SK-N-SH (cell line): ENCODE data around the gene AUTS2. TPM values are rescaled to one million over a fixed set of nuclear protein-coding genes. Genes with fewer than 3 reads are reported as not detected.

Experiments
- CTCF ChIA-PET: fragments of 300-600, 350-600 bp; formaldehyde crosslinking; extraction: SDS; loops from one replicate; lab custom pipeline; 2021; lab: Yijun Ruan, JAX
- POLR2A ChIA-PET: fragments of 350-600 bp; sonication (Branson Sonifier 250); formaldehyde crosslinking; extraction: SDS; loops from one replicate; lab custom pipeline; 2020; ENCODE audit warnings: antibody characterized with exemption, inconsistent platforms; lab: Yijun Ruan, JAX
- DNase-seq: peaks from one replicate; pipeline ENCODE4 v3.0.0; 2012
- H2AFZ ChIP-seq: fragments of 200-600 bp; sonication (generic); 2 replicates; pipeline ENCODE4 v1.8.1; 2016; ENCODE audit warnings: antibody characterized with exemption, mild to moderate bottlenecking, low read depth
- H3F3A ChIP-seq: fragments of 200-600 bp; sonication (generic); replicated peaks from 2 replicates; pipeline ENCODE3; 2016; ENCODE audit warnings: antibody characterized with exemption, mild to moderate bottlenecking; ENCODE audit not compliant: insufficient read depth
- H3K27ac ChIP-seq, 2 experiments: fragments of 200-500 bp in 1 of 2; fragments of 200-600 bp in 1 of 2; sonication (Bioruptor generic) in 1 of 2; sonication (generic), shearing (Covaris generic) in 1 of 2; 2 replicates each; pipeline versions ENCODE4 v1.5.1 to v1.6.1; 2014 to 2016; ENCODE audit warnings: low read depth in 2 of 2, inconsistent platforms in 1 of 2, low read length in 1 of 2, mild to moderate bottlenecking in 1 of 2, mixed read lengths in 1 of 2
- H3K27me3 ChIP-seq: fragments of 200-600 bp; sonication (generic), shearing (Covaris generic); 2 replicates; pipeline ENCODE4 v1.6.1; 2016; ENCODE audit warnings: mixed run types; ENCODE audit not compliant: insufficient read depth
- H3K36me3 ChIP-seq, 2 experiments: fragments of 200-500 bp in 1 of 2; fragments of 200-600 bp in 1 of 2; sonication (Bioruptor generic) in 1 of 2; sonication (generic) in 1 of 2; replicated peaks in 1 of 2; 2 replicates each; pipeline versions ENCODE3 to v1.5.1; 2014 to 2016; ENCODE audit warnings: low read length in 1 of 2, mild to moderate bottlenecking in 1 of 2; ENCODE audit not compliant: insufficient read depth in 2 of 2, control insufficient read depth in 1 of 2
- H3K4me1 ChIP-seq, 2 experiments: fragments of 200-500 bp in 1 of 2; fragments of 200-600 bp in 1 of 2; sonication (Bioruptor generic) in 1 of 2; sonication (generic), shearing (Covaris generic) in 1 of 2; 2 replicates each; pipeline versions ENCODE4 v1.5.1 to v1.6.1; 2014 to 2016; ENCODE audit warnings: low read depth in 1 of 2, low read length in 1 of 2, mixed run types in 1 of 2; ENCODE audit not compliant: insufficient read depth in 2 of 2, control insufficient read depth in 1 of 2
- H3K4me2 ChIP-seq: fragments of 200-600 bp; sonication (generic), shearing (Covaris generic); 2 replicates; pipeline ENCODE4 v1.6.1; 2017; ENCODE audit warnings: mixed run types
- H3K4me3 ChIP-seq, 2 experiments: fragments of 200-500 bp in 1 of 2; fragments of 200-600 bp in 1 of 2; sonication (Bioruptor generic) in 1 of 2; sonication (generic), shearing (Covaris generic) in 1 of 2; 2 replicates each; pipeline versions ENCODE4 v1.5.1 to v1.8.1; 2014 to 2016; ENCODE audit warnings: low read depth in 2 of 2, inconsistent platforms in 1 of 2, low read length in 1 of 2, mild to moderate bottlenecking in 1 of 2, mixed read lengths in 1 of 2, moderate library complexity in 1 of 2
- H3K79me2 ChIP-seq: fragments of 200-600 bp; sonication (generic); 2 replicates; pipeline ENCODE4 v1.8.1; 2017; ENCODE audit warnings: mild to moderate bottlenecking; ENCODE audit not compliant: insufficient read depth
- H3K9ac ChIP-seq: fragments of 200-600 bp; sonication (generic); 2 replicates; pipeline ENCODE4 v1.6.1; 2017; ENCODE audit warnings: mixed run types
- H3K9me2 ChIP-seq: fragments of 200-600 bp; sonication (generic); 2 replicates; pipeline ENCODE4 v1.6.1; 2017; ENCODE audit warnings: mixed run types
- H3K9me3 ChIP-seq: fragments of 200-600 bp; sonication (generic); 2 replicates; pipeline ENCODE4 v1.6.1; 2017; ENCODE audit warnings: mixed run types, mild to moderate bottlenecking, moderate library complexity
- H4K20me1 ChIP-seq: fragments of 200-600 bp; sonication (generic); 2 replicates; pipeline ENCODE4 v1.6.1; 2017; ENCODE audit warnings: mild to moderate bottlenecking, mixed run types; ENCODE audit not compliant: insufficient read depth
- CHD2 ChIP-seq: fragments of 150-350 bp; IDR thresholded peaks from 2 replicates; pipeline ENCODE4 v1.6.1; 2018; ENCODE audit warnings: low read length; ENCODE audit not compliant: partially characterized antibody
- CTCF ChIP-seq: fragments of 200-600 bp; sonication (generic); IDR thresholded peaks from 2 replicates; pipeline ENCODE4 v1.6.1; 2017; ENCODE audit warnings: antibody characterized with exemption, mild to moderate bottlenecking, moderate library complexity
- ELF1 ChIP-seq: IDR thresholded peaks from 2 replicates; pipeline ENCODE4 v1.4.0; 2012
- EP300 ChIP-seq, 2 experiments: IDR thresholded peaks; 2 replicates each; pipeline versions ENCODE4 v1.4.0 to v1.6.1; 2012; ENCODE audit warnings: borderline replicate concordance in 1 of 2, low read depth in 1 of 2, low read length in 1 of 2
- EZH2phosphoT487 ChIP-seq: fragments of 200-600 bp; sonication (generic); IDR thresholded peaks from 2 replicates; pipeline ENCODE4 v1.6.1; 2017; ENCODE audit warnings: low read depth, mixed run types, mild to moderate bottlenecking, antibody characterized with exemption, moderate library complexity, borderline replicate concordance
- FOXJ3 ChIP-seq: sonication (generic); formaldehyde crosslinking; IDR thresholded peaks from 2 replicates; pipeline ENCODE4 v1.5.1; 2020; ENCODE audit warnings: mild to moderate bottlenecking, missing genetic modification reagents
- GABPA ChIP-seq: IDR thresholded peaks from 2 replicates; pipeline ENCODE4 v1.4.0; 2012; ENCODE audit warnings: low read depth, mild to moderate bottlenecking
- GATA2 ChIP-seq: sonication (generic); formaldehyde crosslinking; IDR thresholded peaks from 2 replicates; pipeline ENCODE4 v1.5.0; 2020; ENCODE audit warnings: mild to moderate bottlenecking, missing genetic modification reagents
- IRF3 ChIP-seq: fragments of 150-350 bp; IDR thresholded peaks from 2 replicates; pipeline ENCODE4 v1.6.1; 2016; ENCODE audit warnings: mild to moderate bottlenecking, low read depth, low read length
- MEF2A ChIP-seq: IDR thresholded peaks from 2 replicates; pipeline ENCODE4 v1.4.0; 2012; ENCODE audit warnings: low read depth, borderline replicate concordance
- NFIC ChIP-seq: IDR thresholded peaks from 2 replicates; pipeline ENCODE4 v1.4.0; 2012; ENCODE audit warnings: borderline replicate concordance
- POLR2AphosphoS5 ChIP-seq: IDR thresholded peaks from 2 replicates; pipeline ENCODE4 v1.6.1; 2012; ENCODE audit warnings: low read depth, low read length
- RCOR1 ChIP-seq: fragments of 150-350 bp; IDR thresholded peaks from 2 replicates; pipeline ENCODE4 v1.6.1; 2017; ENCODE audit warnings: antibody characterized with exemption, low read length
- RFX5 ChIP-seq: IDR thresholded peaks from 2 replicates; pipeline ENCODE4 v1.6.1; 2012; ENCODE audit warnings: mild to moderate bottlenecking, improper control_type of control experiment, low read length
- RXRA ChIP-seq: IDR thresholded peaks from 2 replicates; pipeline ENCODE4 v1.4.0; 2012; ENCODE audit warnings: low read depth, mild to moderate bottlenecking, borderline replicate concordance
- SIN3A ChIP-seq: IDR thresholded peaks from 2 replicates; pipeline ENCODE4 v1.6.1; 2012; ENCODE audit warnings: low read depth, mild to moderate bottlenecking, low read length, moderate library complexity, borderline replicate concordance
- SMC3 ChIP-seq: IDR thresholded peaks from 2 replicates; pipeline ENCODE4 v1.6.1; 2012; ENCODE audit warnings: low read depth, low read length, improper control_type of control experiment
- TAF1 ChIP-seq: IDR thresholded peaks from 2 replicates; pipeline ENCODE4 v1.6.1; 2012; ENCODE audit warnings: low read depth, mild to moderate bottlenecking, low read length, moderate library complexity, borderline replicate concordance
- TEAD4 ChIP-seq: IDR thresholded peaks from 2 replicates; pipeline ENCODE4 v1.4.0; 2012; ENCODE audit warnings: mild to moderate bottlenecking, borderline replicate concordance; ENCODE audit not compliant: insufficient read depth
- USF1 ChIP-seq: IDR thresholded peaks from 2 replicates; pipeline ENCODE4 v1.4.0; 2012; ENCODE audit warnings: low read depth, borderline replicate concordance
- ZBTB33 ChIP-seq: IDR thresholded peaks from 2 replicates; pipeline ENCODE4 v1.4.0; 2012; ENCODE audit warnings: low read depth, borderline replicate concordance
- WGBS: methylation state at CpG from one replicate; pipeline ENCODE4 v1.1.6; 2017; ENCODE audit warnings: low lambda C conversion rate; 5-methylcytosine and 5-hydroxymethylcytosine counted together
- polyA plus RNA-seq, 3 experiments: library from polyadenylated mRNA; depleted of rRNA; stranded (reverse); fragments of >200 nt; gene quantifications; 2 replicates each; pipeline ENCODE4 v1.2.3, GENCODE V29; 2012

AUTS2 gene
- polyA plus RNA-seq, 1 of the 3 experiments (the other 2 are of a cell fraction), result 15.6 TPM

GRCh38 chr7:69799990-69800389 lies 201.7 kb downstream of the AUTS2 start:
- 47% methylated on average over 2 of the region's 2 CpGs for WGBS
- POLR2A ChIA-PET, result no interaction called here
- H3K79me2 ChIP-seq, result peaks cover 6% of the 10 kb centered on the region
- no peak overlapping the region for H3K4me3 ChIP-seq
- no peaks in the 10 kb centered on the region for H3K36me3 ChIP-seq
- peak overlapping the region; percentile 5; the same call in 1 of the 2 replicates for H3K4me2 ChIP-seq
- CTCF ChIA-PET, result interaction anchor here (1.0 to 2.1 kb wide), 8 partner anchors 9 to 361 kb away, joined by 3 to 7 read pairs (median 4); no protein-coding TSS in a partner anchor
- TF ChIP-seq GATA2 (CRISPR knock-in tag), result no peak; the same call in 1 of the 2 replicates
- no peak for TF ChIP-seq POLR2AphosphoS5
- TF ChIP-seq USF1, result no peak
- no peak for TF ChIP-seq TAF1
- no peak for TF ChIP-seq SMC3
- TF ChIP-seq EP300 (IDR thresholded peaks at IDR 0.05; ENCODE audit: borderline replicate concordance in 1 of 2, low read depth in 1 of 2, low read length in 1 of 2), result no peak
- TF ChIP-seq IRF3, result no peak
- TF ChIP-seq FOXJ3 (CRISPR knock-in tag), result no peak
- no peak for TF ChIP-seq RCOR1
- TF ChIP-seq EZH2phosphoT487, result no peak
- TF ChIP-seq ELF1, result no peak
- TF ChIP-seq TEAD4, result no peak
- TF ChIP-seq GABPA, result no peak
- TF ChIP-seq CHD2, result no peak
- TF ChIP-seq RFX5, result no peak
- no peak for TF ChIP-seq SIN3A
- DNase-seq, result no peak
- no peak overlapping the region for H2AFZ ChIP-seq
- peaks cover 15% of the 10 kb centered on the region for H4K20me1 ChIP-seq
- no peak overlapping the region for H3K9ac ChIP-seq
- H3K27me3 ChIP-seq, result no peaks in the 10 kb centered on the region
- H3K9me3 ChIP-seq, result no peaks in the 10 kb centered on the region
- H3K9me2 ChIP-seq, result no peaks in the 10 kb centered on the region
- H3K4me1 ChIP-seq, result peaks cover 18 to 28% of the 10 kb centered on the region in 2 experiments; a peak in 3 of 4 replicates
- H3K27ac ChIP-seq, result no peak overlapping the region
- H3F3A ChIP-seq, result peaks cover 5% of the 10 kb centered on the region

GRCh38 chr7:69800495-69800894 lies 202.2 kb downstream of the AUTS2 start:
- H3K36me3 ChIP-seq, result no peaks in the 10 kb centered on the region
- no peak overlapping the region for H3K9ac ChIP-seq
- ChIA-PET CTCF (interaction anchor here (1.2 to 1.8 kb wide), 4 partner anchors 11 to 240 kb away, joined by 3 to 7 read pairs (median 6); no protein-coding TSS in a partner anchor), POLR2A (no interaction called here)
- H3K4me3 ChIP-seq, result no peak overlapping the region
- peaks cover 1% of the 10 kb centered on the region; the same call in 1 of the 2 replicates for H3K79me2 ChIP-seq
- no peaks in the 10 kb centered on the region for H3K27me3 ChIP-seq
- H3K4me2 ChIP-seq, result peak overlapping the region; percentile 5; the same call in 1 of the 2 replicates
- H3F3A ChIP-seq, result peaks cover 5% of the 10 kb centered on the region
- no peaks in the 10 kb centered on the region for H3K9me3 ChIP-seq
- H4K20me1 ChIP-seq, result peaks cover 15% of the 10 kb centered on the region
- H2AFZ ChIP-seq, result no peak overlapping the region
- peaks cover 21 to 28% of the 10 kb centered on the region in 2 experiments; a peak in 3 of 4 replicates for H3K4me1 ChIP-seq
- DNase-seq, result peak; percentile 45
- no peak overlapping the region for H3K27ac ChIP-seq
- no peaks in the 10 kb centered on the region for H3K9me2 ChIP-seq
- no peak for TF ChIP-seq CTCF
- TF ChIP-seq IRF3, result no peak
- TF ChIP-seq MEF2A, result no peak
- peak; percentile 63 for TF ChIP-seq NFIC
- no peak for TF ChIP-seq ELF1
- no peak for TF ChIP-seq ZBTB33
- no peak for TF ChIP-seq SMC3
- no peak for TF ChIP-seq TAF1
- TF ChIP-seq EZH2phosphoT487, result no peak
- TF ChIP-seq EP300 (IDR thresholded peaks at IDR 0.05; ENCODE audit: borderline replicate concordance in 1 of 2, low read depth in 1 of 2, low read length in 1 of 2), result peak; percentile 63 to 76; a peak in 3 of 4 replicates
- peak; percentile 90 for TF ChIP-seq RXRA
